Thyroid gland (tissue), 4 donors: Measurements from ENCODE around the gene CDH10.

Source experiments
- POLR2A ChIP-seq, 2 donors: fragments of 450-650 bp; IDR thresholded peaks; one replicate each; pipeline ENCODE4 v1.6.1; 2017; ENCODE audit warnings: antibody characterized with exemption in 2 of 2, mild to moderate bottlenecking in 2 of 2, moderate library complexity in 1 of 2
- TF ChIP-seq, protein P1 (sequence below), 6 experiments: fragments of 200-600 bp in 3 of 6; fragments of 450-650 bp in 3 of 6; sonication (generic) in 3 of 6; IDR thresholded peaks; one replicate each; pipeline ENCODE4 v1.5.1; 2016 to 2019; ENCODE audit warnings: antibody characterized with exemption in 6 of 6, mild to moderate bottlenecking in 2 of 6, inconsistent platforms in 1 of 6, moderate library complexity in 1 of 6

DNA sequence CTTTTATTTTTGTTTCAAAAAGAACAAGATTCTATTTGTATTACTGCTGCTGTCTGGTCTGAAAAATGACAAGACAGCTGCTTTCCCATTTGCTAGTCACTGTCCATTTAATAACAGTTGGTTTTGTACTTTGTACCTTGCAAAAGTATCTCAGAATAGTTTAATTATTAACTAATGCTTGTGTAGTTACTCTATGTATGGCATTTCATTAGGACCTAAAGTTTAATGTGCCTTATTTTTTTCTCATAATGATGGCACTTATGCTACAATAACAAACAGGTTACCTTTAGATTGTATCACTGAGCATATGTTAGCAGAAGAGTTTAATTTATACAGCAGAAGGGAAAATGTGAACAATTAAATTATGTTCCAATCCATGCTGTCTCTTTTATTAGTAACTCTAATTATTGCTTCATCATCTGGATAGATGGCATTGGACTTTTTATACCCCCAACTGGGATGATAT, 134.2 kb downstream of the CDH10 start:
- TF ChIP-seq, protein P1, sequence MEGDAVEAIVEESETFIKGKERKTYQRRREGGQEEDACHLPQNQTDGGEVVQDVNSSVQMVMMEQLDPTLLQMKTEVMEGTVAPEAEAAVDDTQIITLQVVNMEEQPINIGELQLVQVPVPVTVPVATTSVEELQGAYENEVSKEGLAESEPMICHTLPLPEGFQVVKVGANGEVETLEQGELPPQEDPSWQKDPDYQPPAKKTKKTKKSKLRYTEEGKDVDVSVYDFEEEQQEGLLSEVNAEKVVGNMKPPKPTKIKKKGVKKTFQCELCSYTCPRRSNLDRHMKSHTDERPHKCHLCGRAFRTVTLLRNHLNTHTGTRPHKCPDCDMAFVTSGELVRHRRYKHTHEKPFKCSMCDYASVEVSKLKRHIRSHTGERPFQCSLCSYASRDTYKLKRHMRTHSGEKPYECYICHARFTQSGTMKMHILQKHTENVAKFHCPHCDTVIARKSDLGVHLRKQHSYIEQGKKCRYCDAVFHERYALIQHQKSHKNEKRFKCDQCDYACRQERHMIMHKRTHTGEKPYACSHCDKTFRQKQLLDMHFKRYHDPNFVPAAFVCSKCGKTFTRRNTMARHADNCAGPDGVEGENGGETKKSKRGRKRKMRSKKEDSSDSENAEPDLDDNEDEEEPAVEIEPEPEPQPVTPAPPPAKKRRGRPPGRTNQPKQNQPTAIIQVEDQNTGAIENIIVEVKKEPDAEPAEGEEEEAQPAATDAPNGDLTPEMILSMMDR (IDR thresholded peaks at IDR 0.05), result no peak
- no peak for TF ChIP-seq POLR2A (IDR thresholded peaks at IDR 0.05)
